Activated naive CD4-positive, alpha-beta T cell treated with anti-CD3 and anti-CD28 coated beads, Interleukin-2, amount 10 ng/mL, durations not matched to agents 7 days and 5 days (primary cell): Measurements from ENCODE around the gene CNIH3.

Experiments used
- CTCF ChIA-PET: fragments of 350-600 bp; sonication (Branson Sonifier 250); formaldehyde crosslinking; loops from one replicate; lab custom pipeline; 2021; ENCODE audit warnings: antibody characterized with exemption; lab: Charles Lee
- DNase-seq: peaks from one replicate; pipeline ENCODE4 v3.0.0-alpha.2; 2020
- H3K27ac Mint-ChIP-seq: one replicate; pipeline ENCODE4 v1.8.0; 2021; ENCODE audit warnings: mild to moderate bottlenecking, moderate library complexity, mixed read lengths
- H3K27me3 Mint-ChIP-seq: one replicate; pipeline ENCODE4 v1.8.0; 2021; ENCODE audit warnings: mild to moderate bottlenecking, mixed read lengths
- H3K36me3 Mint-ChIP-seq: one replicate; pipeline ENCODE4 v1.8.0; 2021; ENCODE audit warnings: mixed read lengths
- H3K4me1 Mint-ChIP-seq: one replicate; pipeline ENCODE4 v1.8.0; 2021; ENCODE audit warnings: mixed read lengths
- H3K4me3 Mint-ChIP-seq: one replicate; pipeline ENCODE4 v1.8.0; 2021; ENCODE audit warnings: mild to moderate bottlenecking, moderate library complexity, mixed read lengths
- H3K9me3 Mint-ChIP-seq: one replicate; pipeline ENCODE4 v1.8.0; 2021; ENCODE audit warnings: mixed read lengths

CNIH3 gene

GRCh38 chr1:224622831-224623230, 6.7 kb downstream of the CNIH3 start:
- peaks cover 4% of the 10 kb centered on the region for H3K36me3 Mint-ChIP-seq
- no peak overlapping the region for H3K27ac Mint-ChIP-seq

DNA sequence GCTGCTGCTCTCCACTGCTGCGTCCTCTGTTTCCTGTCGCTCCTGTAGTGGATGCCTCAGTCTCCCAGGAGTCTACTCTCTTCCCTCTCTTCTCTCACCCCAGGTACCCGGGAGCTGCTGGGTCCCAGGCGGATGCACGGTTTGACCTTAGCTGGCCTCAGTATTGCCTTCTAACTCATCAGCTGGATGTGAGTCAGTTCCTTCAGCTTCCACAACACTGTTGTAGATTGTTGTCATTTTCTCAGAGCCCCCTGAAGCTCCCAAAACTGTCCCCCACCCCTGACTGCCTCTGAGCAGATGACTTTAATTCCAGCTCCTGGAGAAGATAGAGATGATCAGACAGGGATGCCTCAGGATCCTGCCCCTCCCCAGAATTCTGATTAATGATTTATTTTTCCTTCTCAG, 7.2 kb downstream of the CNIH3 start:
- Mint-ChIP-seq H3K9me3 (peaks cover 14% of the 10 kb centered on the region), H3K4me3 (no peak overlapping the region), H3K4me1 (peaks cover 27% of the 10 kb centered on the region), H3K27ac (peak overlapping the region; percentile 87), H3K36me3 (peaks cover 4% of the 10 kb centered on the region), H3K27me3 (peaks cover 81% of the 10 kb centered on the region)
- DNase-seq = peak; percentile 28
- CTCF ChIA-PET = interaction anchor here (1.1 to 1.9 kb wide), 8 partner anchors 15 to 299 kb away, joined by 3 to 16 read pairs (median 5); no protein-coding TSS in a partner anchor

More at GRCh38 chr1:224622831-224623230, 6.7 kb downstream of the CNIH3 start:
- CTCF ChIA-PET = interaction anchor here (1.1 to 1.9 kb wide), 8 partner anchors 14 to 300 kb away, joined by 3 to 16 read pairs (median 5); no protein-coding TSS in a partner anchor
- H3K27me3 Mint-ChIP-seq = peaks cover 82% of the 10 kb centered on the region
- peaks cover 32% of the 10 kb centered on the region for H3K4me1 Mint-ChIP-seq
- H3K9me3 Mint-ChIP-seq = peaks cover 14% of the 10 kb centered on the region
- H3K4me3 Mint-ChIP-seq = no peak overlapping the region
- no peak for DNase-seq

DNA sequence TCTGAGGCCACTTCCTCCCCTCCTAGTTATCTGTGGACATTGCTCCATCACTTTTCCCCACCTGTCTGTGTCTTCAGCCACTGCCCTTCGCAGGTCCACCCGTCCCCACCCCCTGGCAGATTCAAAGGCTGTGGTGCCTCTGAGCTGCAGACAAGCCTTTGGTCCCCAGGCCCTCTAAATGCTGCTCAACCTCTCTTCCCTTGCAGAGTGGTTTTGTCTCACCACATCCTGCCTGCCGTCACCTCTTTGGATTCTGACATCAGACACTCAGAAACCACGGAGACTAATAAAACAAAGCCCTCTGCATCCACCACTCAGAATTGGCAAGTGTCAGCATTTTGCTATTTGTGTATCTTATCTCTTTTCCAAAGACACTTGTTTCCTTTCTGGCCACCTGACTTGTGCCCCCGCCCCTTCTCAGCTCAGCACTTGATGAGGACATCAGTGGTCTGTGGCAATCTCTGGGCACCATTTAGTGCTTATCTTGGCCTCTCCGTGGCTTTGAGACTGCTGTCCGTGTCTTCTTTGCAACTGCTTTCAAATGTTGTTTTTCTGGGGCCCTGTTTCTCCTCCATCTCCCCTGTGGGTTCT, 7.7 kb downstream of the CNIH3 start:
- CTCF ChIA-PET = interaction anchor here (1.1 to 1.9 kb wide), 8 partner anchors 15 to 299 kb away, joined by 3 to 16 read pairs (median 5); no protein-coding TSS in a partner anchor
- peaks cover 4% of the 10 kb centered on the region for H3K36me3 Mint-ChIP-seq
- peak overlapping the region; percentile 26 for H3K4me3 Mint-ChIP-seq
- peaks cover 23% of the 10 kb centered on the region for H3K4me1 Mint-ChIP-seq
- peak overlapping the region; percentile 87 for H3K27ac Mint-ChIP-seq
- DNase-seq = peak; percentile 91
- peaks cover 81% of the 10 kb centered on the region for H3K27me3 Mint-ChIP-seq
- H3K9me3 Mint-ChIP-seq = peaks cover 14% of the 10 kb centered on the region

- no peak for DNase-seq
- H3K4me3 Mint-ChIP-seq = peak overlapping the region; percentile 26
- CTCF ChIA-PET = interaction anchor here (1.2 to 1.7 kb wide), 3 partner anchors 17 to 298 kb away, joined by 3 to 9 read pairs (median 5); no protein-coding TSS in a partner anchor
- H3K4me1 Mint-ChIP-seq = peaks cover 23% of the 10 kb centered on the region
- H3K27me3 Mint-ChIP-seq = peaks cover 77% of the 10 kb centered on the region
- peaks cover 4% of the 10 kb centered on the region for H3K36me3 Mint-ChIP-seq
- peaks cover 14% of the 10 kb centered on the region for H3K9me3 Mint-ChIP-seq
- H3K27ac Mint-ChIP-seq = peak overlapping the region; percentile 87
Observed at GRCh38 chr1:224624432-224624831, 8.3 kb downstream of the CNIH3 start.

GRCh38 chr1:224626042-224626441, 9.9 kb downstream of the CNIH3 start:
- H3K4me3 Mint-ChIP-seq = no peak overlapping the region
- no peak for DNase-seq
- H3K9me3 Mint-ChIP-seq = peaks cover 14% of the 10 kb centered on the region
- H3K4me1 Mint-ChIP-seq = peaks cover 23% of the 10 kb centered on the region
- peaks cover 4% of the 10 kb centered on the region for H3K36me3 Mint-ChIP-seq
- CTCF ChIA-PET = interaction anchor here (0.6 to 1.6 kb wide), 4 partner anchors 18 to 224 kb away, joined by 3 read pairs; no protein-coding TSS in a partner anchor
- H3K27ac Mint-ChIP-seq = peak overlapping the region; percentile 13
- peaks cover 75% of the 10 kb centered on the region for H3K27me3 Mint-ChIP-seq

DNA sequence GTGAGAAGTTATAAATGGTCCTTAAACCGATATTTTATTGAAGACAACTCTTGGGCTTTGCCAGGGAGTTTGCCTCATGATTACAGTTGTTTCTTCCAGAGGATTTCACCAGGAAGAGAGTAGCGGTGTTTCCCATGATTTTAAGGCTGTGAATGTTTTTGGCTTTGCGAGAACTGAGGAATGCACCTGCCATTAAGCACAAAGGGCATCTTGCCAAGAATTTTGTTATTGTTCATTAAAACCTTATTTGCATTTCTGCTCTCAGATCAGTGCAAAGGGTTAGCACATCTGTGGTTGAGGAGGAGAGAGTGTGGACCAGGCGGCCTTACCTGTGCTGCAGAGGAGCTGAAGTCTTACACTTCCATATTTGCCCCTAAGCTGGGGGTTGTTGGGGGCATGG, 13.8 kb downstream of the CNIH3 start:
- Mint-ChIP-seq H3K4me1 (peaks cover under 1% of the 10 kb centered on the region), H3K9me3 (no peaks in the 10 kb centered on the region), H3K4me3 (no peak overlapping the region), H3K27ac (no peak overlapping the region), H3K27me3 (peaks cover 58% of the 10 kb centered on the region), H3K36me3 (no peaks in the 10 kb centered on the region)
- CTCF ChIA-PET = no interaction called here
- no peak for DNase-seq

DNA sequence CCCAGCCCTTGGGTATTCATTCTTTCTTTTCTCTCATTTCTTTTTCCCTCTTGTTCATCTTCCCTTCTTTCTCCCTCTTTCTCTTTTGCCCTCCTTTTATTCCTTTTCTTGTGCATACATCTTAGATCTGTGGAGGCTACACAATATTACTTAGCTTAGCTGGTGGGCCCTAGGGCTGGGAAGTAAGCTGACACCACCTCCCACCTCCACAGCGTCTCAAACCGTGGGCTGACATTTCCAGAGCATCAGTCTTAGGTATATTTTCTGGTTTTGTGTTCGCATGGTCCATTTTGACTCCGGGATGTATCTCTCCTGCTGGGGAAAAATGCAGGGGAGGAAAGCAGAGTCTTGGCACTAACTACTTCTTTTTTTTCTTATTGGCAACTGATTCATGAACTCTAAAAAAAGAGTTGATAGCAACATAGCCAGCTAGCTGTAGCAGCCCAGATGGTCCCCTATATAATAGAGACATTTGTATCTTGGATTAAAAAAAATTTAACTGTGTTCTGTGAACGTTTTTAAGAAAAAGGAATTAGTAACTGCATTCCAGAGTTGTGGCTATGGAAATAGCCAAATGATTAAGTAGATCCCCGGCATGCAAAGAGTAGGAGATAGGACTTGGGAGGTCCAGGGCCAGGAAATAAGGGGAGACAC, 15.5 kb downstream of the CNIH3 start:
- CTCF ChIA-PET = no interaction called here
- no peak overlapping the region for H3K4me3 Mint-ChIP-seq
- H3K4me1 Mint-ChIP-seq = peaks cover 2% of the 10 kb centered on the region
- no peaks in the 10 kb centered on the region for H3K9me3 Mint-ChIP-seq
- no peak overlapping the region for H3K27ac Mint-ChIP-seq
- H3K27me3 Mint-ChIP-seq = peaks cover 53% of the 10 kb centered on the region
- DNase-seq = no peak
- no peaks in the 10 kb centered on the region for H3K36me3 Mint-ChIP-seq

- no peaks in the 10 kb centered on the region for H3K9me3 Mint-ChIP-seq
- H3K27me3 Mint-ChIP-seq = peaks cover 46% of the 10 kb centered on the region
- no peak overlapping the region for H3K4me3 Mint-ChIP-seq
- H3K27ac Mint-ChIP-seq = no peak overlapping the region
- no peaks in the 10 kb centered on the region for H3K36me3 Mint-ChIP-seq
- CTCF ChIA-PET = interaction anchor here (1.3 kb wide), 1 partner anchor 11 kb away, joined by 5 read pairs; no protein-coding TSS in a partner anchor
- H3K4me1 Mint-ChIP-seq = peaks cover 5% of the 10 kb centered on the region
- DNase-seq = no peak
Observed at GRCh38 chr1:224632381-224632871, 16.3 kb downstream of the CNIH3 start.

- CTCF ChIA-PET = interaction anchor here (1.3 kb wide), 1 partner anchor 11 kb away, joined by 5 read pairs; no protein-coding TSS in a partner anchor
- Mint-ChIP-seq H3K4me3 (no peak overlapping the region), H3K36me3 (no peaks in the 10 kb centered on the region), H3K27ac (no peak overlapping the region), H3K4me1 (peaks cover 10% of the 10 kb centered on the region), H3K27me3 (peaks cover 43% of the 10 kb centered on the region), H3K9me3 (no peaks in the 10 kb centered on the region)
- DNase-seq = no peak
Observed at GRCh38 chr1:224632921-224633321, 16.8 kb downstream of the CNIH3 start.

- Mint-ChIP-seq H3K9me3 (no peaks in the 10 kb centered on the region), H3K4me3 (no peak overlapping the region), H3K27me3 (peaks cover 38% of the 10 kb centered on the region), H3K4me1 (peaks cover 10% of the 10 kb centered on the region), H3K27ac (no peak overlapping the region), H3K36me3 (no peaks in the 10 kb centered on the region)
- DNase-seq = no peak
- CTCF ChIA-PET = interaction anchor here (1.3 kb wide), 1 partner anchor 9 kb away, joined by 4 read pairs; no protein-coding TSS in a partner anchor
Observed at GRCh38 chr1:224635356-224635755, 19.2 kb downstream of the CNIH3 start.

DNA sequence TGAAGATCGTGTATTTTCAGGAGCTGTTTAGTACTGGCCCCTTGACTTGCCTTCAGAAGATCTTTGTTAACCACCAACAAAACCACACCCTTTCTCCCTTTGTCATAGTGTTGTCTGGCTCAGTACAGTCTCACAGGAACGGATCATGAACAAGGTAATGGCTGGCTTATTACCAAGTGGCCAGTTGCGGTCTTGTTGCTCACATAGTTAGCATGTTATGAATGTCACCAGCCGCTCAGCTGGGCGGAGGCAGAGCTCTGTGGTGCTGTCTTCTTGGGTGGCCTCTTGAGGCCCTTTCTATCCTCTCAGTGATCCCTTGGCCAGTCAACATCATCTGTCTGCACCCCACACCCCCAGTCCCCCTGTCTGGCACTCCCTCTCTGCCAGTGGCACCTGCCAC, 21.4 kb downstream of the CNIH3 start:
- Mint-ChIP-seq H3K27ac (no peak overlapping the region), H3K4me3 (no peak overlapping the region), H3K9me3 (no peaks in the 10 kb centered on the region), H3K36me3 (no peaks in the 10 kb centered on the region), H3K27me3 (peaks cover 33% of the 10 kb centered on the region), H3K4me1 (peaks cover 10% of the 10 kb centered on the region)
- DNase-seq = no peak
- CTCF ChIA-PET = no interaction called here

- Mint-ChIP-seq H3K27ac (no peak overlapping the region), H3K9me3 (no peaks in the 10 kb centered on the region), H3K4me1 (peaks cover 10% of the 10 kb centered on the region), H3K27me3 (peaks cover 31% of the 10 kb centered on the region), H3K36me3 (no peaks in the 10 kb centered on the region), H3K4me3 (no peak overlapping the region)
- DNase-seq = no peak
- CTCF ChIA-PET = no interaction called here
Observed at GRCh38 chr1:224637936-224638335, 21.8 kb downstream of the CNIH3 start.

DNA sequence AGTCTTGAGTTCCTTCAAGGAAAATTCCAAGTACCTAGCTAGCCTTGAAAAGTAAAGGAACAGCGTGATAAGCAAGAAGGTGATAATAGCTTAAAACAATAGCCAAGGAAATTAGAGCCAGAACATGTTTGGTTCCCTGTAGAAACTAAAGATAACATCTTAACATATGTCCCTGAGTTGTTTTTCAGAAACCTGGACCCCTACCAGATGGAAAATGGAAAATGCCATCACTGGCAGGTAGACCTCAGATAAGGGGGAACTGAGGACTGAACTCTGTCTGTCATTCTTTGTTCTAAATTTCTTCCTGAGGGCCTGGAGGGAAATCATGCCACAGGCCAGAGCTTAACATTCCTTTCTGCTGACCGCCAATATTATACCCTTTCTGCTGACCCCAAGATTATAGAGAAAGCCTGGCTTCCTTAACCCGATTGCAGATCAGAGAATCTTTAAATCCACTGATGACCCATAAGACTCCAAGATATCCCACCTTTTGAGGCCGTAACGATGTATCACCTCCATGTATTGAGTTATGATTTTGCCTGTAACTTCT, 23.4 kb downstream of the CNIH3 start:
- Mint-ChIP-seq H3K4me1 (peaks cover 10% of the 10 kb centered on the region), H3K9me3 (no peaks in the 10 kb centered on the region), H3K36me3 (no peaks in the 10 kb centered on the region), H3K27ac (no peak overlapping the region), H3K4me3 (no peak overlapping the region), H3K27me3 (peaks cover 26% of the 10 kb centered on the region)
- CTCF ChIA-PET = interaction anchor here (1.4 to 1.8 kb wide), 2 partner anchors 126 to 127 kb away, joined by 4 to 9 read pairs; no protein-coding TSS in a partner anchor
- DNase-seq = no peak

- H3K9me3 Mint-ChIP-seq = no peaks in the 10 kb centered on the region
- no peaks in the 10 kb centered on the region for H3K36me3 Mint-ChIP-seq
- CTCF ChIA-PET = interaction anchor here (1.0 to 1.9 kb wide), 4 partner anchors 17 to 128 kb away, joined by 4 to 9 read pairs (median 5); no protein-coding TSS in a partner anchor
- H3K4me3 Mint-ChIP-seq = no peak overlapping the region
- no peak for DNase-seq
- H3K27ac Mint-ChIP-seq = no peak overlapping the region
- H3K4me1 Mint-ChIP-seq = peaks cover 10% of the 10 kb centered on the region
- H3K27me3 Mint-ChIP-seq = peaks cover 28% of the 10 kb centered on the region
Observed at GRCh38 chr1:224640018-224640417, 23.9 kb downstream of the CNIH3 start.
